Activated naive CD4-positive, alpha-beta T cell treated with anti-CD3 and anti-CD28 coated beads, Interleukin-2, amount 10 ng/mL, durations not matched to agents 7 days and 5 days (primary cell): ENCODE measurements around the gene NLRP9.
A peak's percentile ranks its signal among the peaks of the same experiment; 100 is the strongest.
"Not testable (repeated sequence)": the region's sequence is repeated elsewhere in the genome, so short reads cannot be mapped to it uniquely, and the experiment has no call there.

Source experiments
- CTCF ChIA-PET: fragments of 350-600 bp; sonication (Branson Sonifier 250); formaldehyde crosslinking; loops from one replicate; lab custom pipeline; 2021; ENCODE audit warnings: antibody characterized with exemption; lab: Charles Lee
- DNase-seq: peaks from one replicate; pipeline ENCODE4 v3.0.0-alpha.2; 2020
- H3K27ac Mint-ChIP-seq: one replicate; pipeline ENCODE4 v1.8.0; 2021; ENCODE audit warnings: mild to moderate bottlenecking, moderate library complexity, mixed read lengths
- H3K27me3 Mint-ChIP-seq: one replicate; pipeline ENCODE4 v1.8.0; 2021; ENCODE audit warnings: mild to moderate bottlenecking, mixed read lengths
- H3K36me3 Mint-ChIP-seq: one replicate; pipeline ENCODE4 v1.8.0; 2021; ENCODE audit warnings: mixed read lengths
- H3K4me1 Mint-ChIP-seq: one replicate; pipeline ENCODE4 v1.8.0; 2021; ENCODE audit warnings: mixed read lengths
- H3K4me3 Mint-ChIP-seq: one replicate; pipeline ENCODE4 v1.8.0; 2021; ENCODE audit warnings: mild to moderate bottlenecking, moderate library complexity, mixed read lengths
- H3K9me3 Mint-ChIP-seq: one replicate; pipeline ENCODE4 v1.8.0; 2021; ENCODE audit warnings: mixed read lengths

Gene NLRP9

GRCh38 chr19:55738302-55738701 is at the start of gene NLRP9:
TSS of gene NLRP9 (minus strand) at chr19:55738402. CDS start at chr19:55738374, 28 bp downstream.
- no peaks in the 10 kb centered on the region for H3K9me3 Mint-ChIP-seq
- DNase-seq, result no peak
- no peak within 1 kb of the TSS for H3K27ac Mint-ChIP-seq
- H3K4me3 Mint-ChIP-seq, result no peak within 1 kb of the TSS
- no peaks in the 10 kb centered on the region for H3K4me1 Mint-ChIP-seq
- no peaks in the 10 kb centered on the region for H3K36me3 Mint-ChIP-seq
- CTCF ChIA-PET, result interaction anchor here (1.1 kb wide), 1 partner anchor 106 kb away, joined by 3 read pairs; no protein-coding TSS in a partner anchor
- H3K27me3 Mint-ChIP-seq, result no peaks in the 10 kb centered on the region

- CTCF ChIA-PET, result no interaction called here
- no peak for DNase-seq
Observed at GRCh38 chr19:55781112-55781511, 42.9 kb upstream of the NLRP9 start.

GRCh38 chr19:55778331-55778730 is 40.1 kb upstream of the NLRP9 start:
- H3K27ac Mint-ChIP-seq, result no peak overlapping the region
- H3K4me1 Mint-ChIP-seq, result no peaks in the 10 kb centered on the region
- CTCF ChIA-PET, result interaction anchor here (1.2 kb wide), 1 partner anchor 475 kb away, joined by 3 read pairs; no protein-coding TSS in a partner anchor
- peaks cover 7% of the 10 kb centered on the region for H3K27me3 Mint-ChIP-seq
- H3K36me3 Mint-ChIP-seq, result no peaks in the 10 kb centered on the region
- no peaks in the 10 kb centered on the region for H3K9me3 Mint-ChIP-seq
- DNase-seq, result no peak
- H3K4me3 Mint-ChIP-seq, result no peak overlapping the region

More at GRCh38 chr19:55781112-55781511, 42.9 kb upstream of the NLRP9 start:
- no peaks in the 10 kb centered on the region for H3K9me3 Mint-ChIP-seq
- H3K27ac Mint-ChIP-seq, result no peak overlapping the region
- no peaks in the 10 kb centered on the region for H3K36me3 Mint-ChIP-seq
- H3K27me3 Mint-ChIP-seq, result peaks cover 4% of the 10 kb centered on the region
- no peak overlapping the region for H3K4me3 Mint-ChIP-seq
- no peaks in the 10 kb centered on the region for H3K4me1 Mint-ChIP-seq

GRCh38 chr19:55777528-55777927 is 39.3 kb upstream of the NLRP9 start:
- Mint-ChIP-seq H3K4me1 (no peaks in the 10 kb centered on the region), H3K27me3 (peaks cover 7% of the 10 kb centered on the region), H3K4me3 (no peak overlapping the region), H3K36me3 (no peaks in the 10 kb centered on the region), H3K9me3 (no peaks in the 10 kb centered on the region), H3K27ac (no peak overlapping the region)
- CTCF ChIA-PET, result no interaction called here
- DNase-seq, result peak; percentile 21

- H3K4me3 Mint-ChIP-seq, H3K9me3 Mint-ChIP-seq, H3K27ac Mint-ChIP-seq, H3K4me1 Mint-ChIP-seq, CTCF ChIA-PET, H3K27me3 Mint-ChIP-seq, H3K36me3 Mint-ChIP-seq, DNase-seq: not testable (repeated sequence)
Observed at GRCh38 chr19:55769632-55770031, 31.4 kb upstream of the NLRP9 start.

GRCh38 chr19:55768818-55769217 is 30.6 kb upstream of the NLRP9 start, which contains the start of gene RFPL4AL1:
TSS of gene RFPL4AL1 (plus strand) at chr19:55769118. CDS start at chr19:55771805, 2,687 bp downstream.
- DNase-seq, CTCF ChIA-PET, H3K9me3 Mint-ChIP-seq, H3K27me3 Mint-ChIP-seq, H3K27ac Mint-ChIP-seq, H3K36me3 Mint-ChIP-seq, H3K4me3 Mint-ChIP-seq, H3K4me1 Mint-ChIP-seq: not testable (repeated sequence)

GRCh38 chr19:55766466-55766865 is 28.3 kb upstream of the NLRP9 start:
- Mint-ChIP-seq H3K4me1 (no peaks in the 10 kb centered on the region), H3K27me3 (no peaks in the 10 kb centered on the region), H3K4me3 (no peak overlapping the region), H3K27ac (no peak overlapping the region), H3K36me3 (no peaks in the 10 kb centered on the region), H3K9me3 (peaks cover under 1% of the 10 kb centered on the region)
- CTCF ChIA-PET, result no interaction called here
- no peak for DNase-seq

GRCh38 chr19:55758797-55759196 is 20.6 kb upstream of the NLRP9 start, which contains the start of gene RFPL4A:
TSS of gene RFPL4A (plus strand) at chr19:55759097. CDS start at chr19:55761801, 2,704 bp downstream.
- not testable (repeated sequence) for H3K27me3 Mint-ChIP-seq, H3K36me3 Mint-ChIP-seq, H3K9me3 Mint-ChIP-seq

GRCh38 chr19:55756808-55757207 is 18.6 kb upstream of the NLRP9 start:
- CTCF ChIA-PET, DNase-seq, H3K36me3 Mint-ChIP-seq, H3K9me3 Mint-ChIP-seq, H3K27me3 Mint-ChIP-seq, H3K4me3 Mint-ChIP-seq, H3K4me1 Mint-ChIP-seq, H3K27ac Mint-ChIP-seq: not testable (repeated sequence)

More at GRCh38 chr19:55758797-55759196, 20.6 kb upstream of the NLRP9 start, which contains the start of gene RFPL4A:
- H3K27ac Mint-ChIP-seq, DNase-seq, CTCF ChIA-PET, H3K4me1 Mint-ChIP-seq, H3K4me3 Mint-ChIP-seq: not testable (repeated sequence)

GRCh38 chr19:55753401-55753800 is 15.2 kb upstream of the NLRP9 start:
- H3K4me1 Mint-ChIP-seq, result no peaks in the 10 kb centered on the region
- H3K9me3 Mint-ChIP-seq, result peaks cover 5% of the 10 kb centered on the region
- H3K36me3 Mint-ChIP-seq, result no peaks in the 10 kb centered on the region
- no peak overlapping the region for H3K27ac Mint-ChIP-seq
- CTCF ChIA-PET, result no interaction called here
- H3K27me3 Mint-ChIP-seq, result peaks cover 4% of the 10 kb centered on the region
- H3K4me3 Mint-ChIP-seq, result no peak overlapping the region
- DNase-seq, result no peak

- no peaks in the 10 kb centered on the region for H3K4me1 Mint-ChIP-seq
- no peak for DNase-seq
- H3K27ac Mint-ChIP-seq, result no peak overlapping the region
- no peaks in the 10 kb centered on the region for H3K9me3 Mint-ChIP-seq
- no peak overlapping the region for H3K4me3 Mint-ChIP-seq
- no peaks in the 10 kb centered on the region for H3K36me3 Mint-ChIP-seq
- H3K27me3 Mint-ChIP-seq, result no peaks in the 10 kb centered on the region
- CTCF ChIA-PET, result interaction anchor here (0.6 kb wide), 1 partner anchor 40 kb away, joined by 3 read pairs; no protein-coding TSS in a partner anchor
Observed at GRCh38 chr19:55750715-55751114, 12.5 kb upstream of the NLRP9 start.

- H3K4me3 Mint-ChIP-seq, H3K27ac Mint-ChIP-seq, CTCF ChIA-PET, H3K4me1 Mint-ChIP-seq, DNase-seq, H3K36me3 Mint-ChIP-seq, H3K27me3 Mint-ChIP-seq: not testable (repeated sequence)
- peaks cover 18% of the 10 kb centered on the region for H3K9me3 Mint-ChIP-seq
Observed at GRCh38 chr19:55730378-55730777, 7.8 kb downstream of the NLRP9 start.

- Mint-ChIP-seq H3K9me3 (peaks cover 24% of the 10 kb centered on the region), H3K4me3 (no peak overlapping the region), H3K36me3 (no peaks in the 10 kb centered on the region), H3K4me1 (no peaks in the 10 kb centered on the region), H3K27me3 (peaks cover 3% of the 10 kb centered on the region), H3K27ac (no peak overlapping the region)
- CTCF ChIA-PET, result no interaction called here
- no peak for DNase-seq
Observed at GRCh38 chr19:55723491-55723890, 14.7 kb downstream of the NLRP9 start.

GRCh38 chr19:55720801-55721200 is 17.4 kb downstream of the NLRP9 start:
- CTCF ChIA-PET, result no interaction called here
- H3K4me3 Mint-ChIP-seq, result no peak overlapping the region

GRCh38 chr19:55720214-55720746 is 17.9 kb downstream of the NLRP9 start:
- Mint-ChIP-seq H3K4me1 (no peaks in the 10 kb centered on the region), H3K27me3 (peaks cover 9% of the 10 kb centered on the region), H3K27ac (no peak overlapping the region), H3K36me3 (no peaks in the 10 kb centered on the region), H3K4me3 (no peak overlapping the region), H3K9me3 (peaks cover 24% of the 10 kb centered on the region)
- no peak for DNase-seq
- CTCF ChIA-PET, result no interaction called here

More at GRCh38 chr19:55720801-55721200, 17.4 kb downstream of the NLRP9 start:
- Mint-ChIP-seq H3K27ac (no peak overlapping the region), H3K9me3 (peaks cover 24% of the 10 kb centered on the region), H3K4me1 (no peaks in the 10 kb centered on the region), H3K36me3 (no peaks in the 10 kb centered on the region), H3K27me3 (peaks cover 9% of the 10 kb centered on the region)
- no peak for DNase-seq
